Peyer's patch (tissue), 4 donors: ENCODE measurements around the gene CORO2A.

Source experiments
- POLR2A ChIP-seq, 2 donors: fragments of 450-650 bp; IDR thresholded peaks; one replicate each; pipeline ENCODE4 v1.5.1; 2017; ENCODE audit warnings: antibody characterized with exemption in 2 of 2, mild to moderate bottlenecking in 2 of 2, moderate library complexity in 2 of 2
- TF ChIP-seq, protein P1 (sequence below), 6 experiments: fragments of 450-650 bp in 4 of 6; fragments of 200-600 bp in 2 of 6; sonication (generic) in 1 of 6; IDR thresholded peaks; one replicate each; pipeline ENCODE4 v1.5.1; 2017 to 2019; ENCODE audit warnings: antibody characterized with exemption in 6 of 6, mild to moderate bottlenecking in 3 of 6, moderate library complexity in 1 of 6

DNA sequence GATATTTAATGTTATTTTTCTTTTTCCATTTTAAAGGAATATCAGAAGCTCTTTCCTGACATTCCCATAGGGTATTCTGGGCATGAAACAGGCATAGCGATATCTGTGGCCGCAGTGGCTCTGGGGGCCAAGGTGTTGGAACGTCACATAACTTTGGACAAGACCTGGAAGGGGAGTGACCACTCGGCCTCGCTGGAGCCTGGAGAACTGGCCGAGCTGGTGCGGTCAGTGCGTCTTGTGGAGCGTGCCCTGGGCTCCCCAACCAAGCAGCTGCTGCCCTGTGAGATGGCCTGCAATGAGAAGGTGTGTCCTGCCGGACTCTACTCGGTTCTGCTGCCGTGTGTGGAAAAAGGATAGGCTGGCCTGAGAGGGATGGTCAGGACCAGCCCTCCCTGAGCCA, 111.7 kb downstream of the CORO2A start:
- TF ChIP-seq, protein P1, sequence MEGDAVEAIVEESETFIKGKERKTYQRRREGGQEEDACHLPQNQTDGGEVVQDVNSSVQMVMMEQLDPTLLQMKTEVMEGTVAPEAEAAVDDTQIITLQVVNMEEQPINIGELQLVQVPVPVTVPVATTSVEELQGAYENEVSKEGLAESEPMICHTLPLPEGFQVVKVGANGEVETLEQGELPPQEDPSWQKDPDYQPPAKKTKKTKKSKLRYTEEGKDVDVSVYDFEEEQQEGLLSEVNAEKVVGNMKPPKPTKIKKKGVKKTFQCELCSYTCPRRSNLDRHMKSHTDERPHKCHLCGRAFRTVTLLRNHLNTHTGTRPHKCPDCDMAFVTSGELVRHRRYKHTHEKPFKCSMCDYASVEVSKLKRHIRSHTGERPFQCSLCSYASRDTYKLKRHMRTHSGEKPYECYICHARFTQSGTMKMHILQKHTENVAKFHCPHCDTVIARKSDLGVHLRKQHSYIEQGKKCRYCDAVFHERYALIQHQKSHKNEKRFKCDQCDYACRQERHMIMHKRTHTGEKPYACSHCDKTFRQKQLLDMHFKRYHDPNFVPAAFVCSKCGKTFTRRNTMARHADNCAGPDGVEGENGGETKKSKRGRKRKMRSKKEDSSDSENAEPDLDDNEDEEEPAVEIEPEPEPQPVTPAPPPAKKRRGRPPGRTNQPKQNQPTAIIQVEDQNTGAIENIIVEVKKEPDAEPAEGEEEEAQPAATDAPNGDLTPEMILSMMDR (IDR thresholded peaks at IDR 0.05) = no peak
- TF ChIP-seq POLR2A (IDR thresholded peaks at IDR 0.05) = no peak
